Parathyroid adenoma (tissue), 2 donors: ENCODE data around the gene RAI2.
A peak's percentile ranks its signal among the peaks of the same experiment; 100 is the strongest.
"Not testable (repeated sequence)": the region's sequence is repeated elsewhere in the genome, so short reads cannot be mapped to it uniquely, and the experiment has no call there.

Experiments used
- H2AFZ ChIP-seq: fragments of 300-600 bp; sonication (generic); one replicate; pipeline ENCODE4 v1.7.0; 2017; ENCODE audit warnings: antibody characterized with exemption, mild to moderate bottlenecking
- H3K27ac ChIP-seq: fragments of 300-600 bp; sonication (generic); one replicate; pipeline ENCODE4 v1.7.0; 2017
- H3K27me3 ChIP-seq: fragments of 300-600 bp; sonication (generic); one replicate; pipeline ENCODE4 v1.7.0; 2017; ENCODE audit warnings: low read length; ENCODE audit not compliant: control insufficient read depth, insufficient read depth
- H3K36me3 ChIP-seq: fragments of 300-600 bp; sonication (generic); one replicate; pipeline ENCODE4 v1.7.0; 2017; ENCODE audit warnings: low read length; ENCODE audit not compliant: control insufficient read depth, insufficient read depth
- H3K4me1 ChIP-seq: fragments of 300-600 bp; sonication (generic); one replicate; pipeline ENCODE4 v1.7.0; 2017; ENCODE audit warnings: control low read depth
- H3K4me2 ChIP-seq: fragments of 300-600 bp; sonication (generic); one replicate; pipeline ENCODE4 v1.7.0; 2017; ENCODE audit warnings: low read length
- H3K4me3 ChIP-seq: fragments of 300-600 bp; sonication (generic); one replicate; pipeline ENCODE4 v1.7.0; 2017; ENCODE audit warnings: low read depth, low read length
- H3K79me2 ChIP-seq: fragments of 300-600 bp; sonication (generic); one replicate; pipeline ENCODE4 v1.7.0; 2017; ENCODE audit warnings: control low read depth
- H3K9ac ChIP-seq: fragments of 300-600 bp; sonication (generic); one replicate; pipeline ENCODE4 v1.7.0; 2017; ENCODE audit warnings: mild to moderate bottlenecking
- H3K9me3 ChIP-seq: fragments of 300-600 bp; sonication (generic); one replicate; pipeline ENCODE4 v1.7.0; 2017; ENCODE audit warnings: low read length; ENCODE audit not compliant: control insufficient read depth
- CTCF ChIP-seq: fragments of 300-600 bp; sonication (generic); IDR thresholded peaks from one replicate; pipeline ENCODE4 v1.7.0; 2017; ENCODE audit warnings: antibody characterized with exemption, mild to moderate bottlenecking
- donor health status: primary hyperparathyroidism.

The RAI2 gene

GRCh38 chrX:17788439-17788838 lies 72.7 kb downstream of the RAI2 start:
- H3K4me1 ChIP-seq: no peaks in the 10 kb centered on the region
- H3K79me2 ChIP-seq: no peaks in the 10 kb centered on the region
- no peak overlapping the region for H3K9ac ChIP-seq
- TF ChIP-seq CTCF: peak; percentile 78
- H3K4me3 ChIP-seq: no peak overlapping the region
- no peak overlapping the region for H3K27ac ChIP-seq
- no peaks in the 10 kb centered on the region for H3K27me3 ChIP-seq
- no peak overlapping the region for H3K4me2 ChIP-seq
- H2AFZ ChIP-seq: no peak overlapping the region
- H3K36me3 ChIP-seq: no peaks in the 10 kb centered on the region
- no peaks in the 10 kb centered on the region for H3K9me3 ChIP-seq

DNA sequence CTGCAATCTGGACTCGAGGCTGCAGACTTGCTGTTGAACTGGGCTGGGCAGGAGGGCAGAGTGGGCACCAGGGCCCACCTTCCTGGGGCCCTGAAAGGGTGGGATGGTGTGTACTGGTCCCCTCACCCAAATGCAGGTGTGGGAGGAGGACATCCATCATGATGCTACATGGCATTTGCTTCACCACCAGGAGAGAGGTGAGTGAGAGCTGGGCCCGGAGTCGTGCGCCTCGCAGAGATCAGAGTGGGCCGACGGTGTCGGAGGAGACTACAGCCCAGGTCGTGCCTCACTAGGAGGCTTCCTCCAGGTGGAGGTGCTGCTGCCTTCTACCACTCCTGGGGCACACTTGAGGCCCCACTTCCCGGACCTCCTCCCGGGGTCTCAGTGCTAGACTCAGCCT lies 73.5 kb downstream of the RAI2 start:
- no peak for TF ChIP-seq CTCF
- no peaks in the 10 kb centered on the region for H3K9me3 ChIP-seq
- no peaks in the 10 kb centered on the region for H3K4me1 ChIP-seq
- no peaks in the 10 kb centered on the region for H3K79me2 ChIP-seq
- no peak overlapping the region for H3K4me2 ChIP-seq
- H3K9ac ChIP-seq: no peak overlapping the region
- no peaks in the 10 kb centered on the region for H3K36me3 ChIP-seq
- H2AFZ ChIP-seq: no peak overlapping the region
- H3K27ac ChIP-seq: no peak overlapping the region
- H3K4me3 ChIP-seq: no peak overlapping the region
- H3K27me3 ChIP-seq: no peaks in the 10 kb centered on the region

DNA sequence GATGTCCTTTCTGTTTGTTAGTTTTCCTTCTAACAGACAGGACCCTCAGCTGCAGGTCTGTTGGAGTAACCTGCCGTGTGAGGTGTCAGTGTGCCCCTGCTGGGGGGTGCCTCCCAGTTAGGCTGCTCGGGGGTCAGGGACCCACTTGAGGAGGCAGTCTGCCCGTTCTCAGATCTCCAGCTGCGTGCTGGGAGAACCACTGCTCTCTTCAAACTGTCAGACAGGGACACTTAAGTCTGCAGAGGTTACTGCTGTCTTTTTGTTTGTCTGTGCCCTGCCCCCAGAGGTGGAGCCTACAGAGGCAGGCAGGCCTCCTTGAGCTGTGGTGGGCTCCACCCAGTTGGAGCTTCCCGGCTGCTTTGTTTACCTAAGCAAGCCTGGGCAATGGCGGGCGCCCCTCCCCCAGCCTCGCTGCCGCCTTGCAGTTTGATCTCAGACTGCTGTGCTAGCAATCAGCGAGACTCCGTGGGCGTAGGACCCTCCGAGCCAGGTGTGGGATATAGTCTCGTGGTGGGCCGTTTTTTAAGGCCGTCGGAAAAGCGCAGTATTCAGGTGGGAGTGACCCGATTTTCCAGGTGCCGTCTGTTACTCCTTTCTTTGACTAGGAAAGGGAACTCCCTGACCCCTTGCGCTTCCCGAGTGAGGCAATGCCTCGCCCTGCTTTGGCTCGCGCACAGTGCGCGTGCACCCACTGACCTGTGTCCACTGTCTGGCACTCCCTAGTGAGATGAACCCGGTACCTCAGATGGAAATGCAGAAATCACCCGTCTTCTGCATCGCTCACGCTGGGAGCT lies 74.3 kb downstream of the RAI2 start:
- not testable (repeated sequence) for H3K9ac ChIP-seq, H3K27ac ChIP-seq, H3K4me2 ChIP-seq, H3K4me1 ChIP-seq, H3K36me3 ChIP-seq, H3K79me2 ChIP-seq, H3K4me3 ChIP-seq, H3K9me3 ChIP-seq, H3K27me3 ChIP-seq
- peak overlapping the region; percentile 53 for H2AFZ ChIP-seq

DNA sequence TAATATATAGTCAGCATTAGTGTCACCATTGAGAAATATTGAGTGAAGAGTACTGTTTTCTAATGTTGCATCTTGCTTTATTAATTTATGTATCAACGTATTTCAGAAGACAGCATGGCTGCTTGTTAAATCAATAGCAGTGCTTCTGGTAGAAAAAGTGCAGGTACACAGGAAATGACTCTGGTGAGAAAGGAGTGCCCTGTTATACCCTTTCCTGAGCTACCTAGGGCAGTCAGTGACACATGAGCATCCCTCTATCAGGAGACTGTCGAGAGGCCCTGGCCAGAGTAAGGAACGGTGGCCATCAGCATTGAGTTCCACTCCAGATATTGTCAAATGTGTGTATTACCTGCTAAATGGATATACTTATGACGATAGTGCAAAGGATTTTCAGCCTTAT lies 81.7 kb downstream of the RAI2 start:
- no peaks in the 10 kb centered on the region for H3K36me3 ChIP-seq
- no peak overlapping the region for H3K9ac ChIP-seq
- TF ChIP-seq CTCF: no peak
- H3K79me2 ChIP-seq: no peaks in the 10 kb centered on the region
- H3K4me2 ChIP-seq: no peak overlapping the region
- no peaks in the 10 kb centered on the region for H3K27me3 ChIP-seq
- no peaks in the 10 kb centered on the region for H3K4me1 ChIP-seq
- no peak overlapping the region for H3K4me3 ChIP-seq
- H2AFZ ChIP-seq: no peak overlapping the region
- H3K9me3 ChIP-seq: no peaks in the 10 kb centered on the region
- no peak overlapping the region for H3K27ac ChIP-seq

DNA sequence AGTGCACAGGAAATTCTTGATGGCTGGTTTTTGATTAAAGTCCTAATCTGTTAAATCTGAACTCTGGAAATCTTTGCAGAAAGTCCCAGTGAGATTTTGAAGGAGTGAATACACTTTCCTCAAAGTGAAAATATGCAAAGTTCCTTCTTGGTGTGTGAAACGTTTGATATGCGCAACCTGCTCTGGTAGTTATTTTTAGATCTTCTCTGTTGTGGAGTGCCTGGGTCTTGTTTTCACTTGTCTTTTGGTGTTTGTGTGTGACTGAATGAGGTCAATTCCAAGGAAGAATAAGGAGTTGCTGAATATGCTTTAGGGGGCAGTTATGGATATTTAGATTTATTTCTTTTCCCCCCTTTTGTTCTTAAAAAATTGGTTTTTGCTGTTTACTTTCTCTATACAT lies 82.1 kb downstream of the RAI2 start:
- Histone ChIP-seq H2AFZ (no peak overlapping the region), H3K36me3 (no peaks in the 10 kb centered on the region), H3K9me3 (no peaks in the 10 kb centered on the region), H3K4me3 (no peak overlapping the region), H3K4me2 (no peak overlapping the region), H3K27me3 (no peaks in the 10 kb centered on the region), H3K27ac (no peak overlapping the region), H3K79me2 (no peaks in the 10 kb centered on the region), H3K4me1 (no peaks in the 10 kb centered on the region), H3K9ac (no peak overlapping the region)
- TF ChIP-seq CTCF: no peak
